ENCODE results near the gene ADAP1.
A peak's percentile ranks its signal among the peaks of the same experiment; 100 is the strongest.

The ADAP1 gene

DNA sequence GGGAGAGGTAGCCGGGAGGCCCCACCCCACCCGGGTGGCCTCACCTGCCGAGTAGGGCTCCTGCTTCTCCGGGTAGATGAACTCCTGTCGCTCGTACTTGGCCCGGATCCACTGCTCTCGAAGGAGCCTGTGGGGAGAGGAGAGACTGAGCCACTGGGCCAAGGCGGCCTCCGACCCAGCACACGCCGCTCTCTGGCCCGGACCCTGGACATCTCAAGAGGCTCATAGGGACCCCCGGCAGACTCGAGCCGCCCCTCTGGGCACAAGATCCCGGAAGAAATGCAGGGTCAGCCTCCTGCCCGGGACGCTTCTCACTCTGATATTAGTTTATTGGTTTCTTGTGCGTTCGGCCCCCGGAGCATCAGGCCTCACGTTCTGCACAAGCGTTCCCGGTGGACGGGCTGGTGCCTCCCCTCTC is 34.5 kb downstream of the ADAP1 start:
- peak; percentile 7 for DNase-seq

DNA sequence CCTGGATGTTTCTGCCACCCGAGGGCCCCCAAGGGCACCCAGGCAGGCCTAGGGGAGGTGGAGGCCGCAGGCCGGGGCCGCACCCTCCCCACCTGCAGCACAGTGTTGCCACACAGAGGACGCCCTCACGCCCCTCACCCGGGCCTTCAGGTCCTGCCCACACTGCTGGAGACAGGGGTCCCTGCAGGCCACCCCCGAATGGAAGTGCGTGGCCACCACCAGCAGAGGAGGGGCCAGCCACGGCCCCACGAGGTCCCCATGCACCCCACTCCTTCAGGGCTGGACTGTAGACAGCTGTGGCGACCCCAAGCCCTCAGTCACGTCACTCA is 35.4 kb downstream of the ADAP1 start:
- DNase-seq: no peak

- DNase-seq: peak; percentile 10
Observed at GRCh38 chr7:918441-919113, 35.9 kb downstream of the ADAP1 start.

- DNase-seq: peak; percentile 2
Observed at GRCh38 chr7:918118-918425, 36.4 kb downstream of the ADAP1 start.

- no peak for DNase-seq
Observed at GRCh38 chr7:917255-918117, 37.0 kb downstream of the ADAP1 start.

DNA sequence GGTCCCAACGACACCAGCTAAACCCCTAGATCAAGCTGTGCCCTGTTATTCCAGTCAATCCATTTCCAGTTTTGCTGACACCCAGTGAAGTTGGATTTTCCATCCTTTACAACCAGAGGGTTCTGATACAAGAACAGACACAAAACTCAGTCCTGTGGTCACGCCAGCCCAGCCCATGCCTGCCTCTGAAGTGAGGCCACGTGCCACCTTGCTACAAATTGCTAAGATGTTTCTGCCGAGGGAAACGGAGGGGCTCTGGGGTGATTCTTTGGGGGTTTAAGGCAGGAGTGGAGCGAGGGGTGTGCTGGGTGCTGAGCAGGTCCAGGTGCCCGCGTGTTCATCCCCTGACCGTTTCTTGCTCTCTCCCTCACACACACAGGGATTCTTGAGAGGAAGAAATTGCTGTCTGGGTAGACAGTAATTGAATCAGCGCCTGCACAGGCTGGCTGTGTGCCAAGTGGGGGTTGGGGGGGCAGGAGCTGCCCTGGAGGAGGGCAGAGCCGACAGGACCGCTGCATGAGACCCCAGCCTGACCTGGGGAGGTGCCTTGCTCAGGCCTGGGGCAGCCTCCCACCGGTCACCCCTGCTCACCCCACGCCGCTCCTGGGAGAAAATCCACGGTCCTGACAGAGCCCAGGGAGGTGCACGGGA is 38.1 kb downstream of the ADAP1 start:
- DNase-seq: no peak

DNA sequence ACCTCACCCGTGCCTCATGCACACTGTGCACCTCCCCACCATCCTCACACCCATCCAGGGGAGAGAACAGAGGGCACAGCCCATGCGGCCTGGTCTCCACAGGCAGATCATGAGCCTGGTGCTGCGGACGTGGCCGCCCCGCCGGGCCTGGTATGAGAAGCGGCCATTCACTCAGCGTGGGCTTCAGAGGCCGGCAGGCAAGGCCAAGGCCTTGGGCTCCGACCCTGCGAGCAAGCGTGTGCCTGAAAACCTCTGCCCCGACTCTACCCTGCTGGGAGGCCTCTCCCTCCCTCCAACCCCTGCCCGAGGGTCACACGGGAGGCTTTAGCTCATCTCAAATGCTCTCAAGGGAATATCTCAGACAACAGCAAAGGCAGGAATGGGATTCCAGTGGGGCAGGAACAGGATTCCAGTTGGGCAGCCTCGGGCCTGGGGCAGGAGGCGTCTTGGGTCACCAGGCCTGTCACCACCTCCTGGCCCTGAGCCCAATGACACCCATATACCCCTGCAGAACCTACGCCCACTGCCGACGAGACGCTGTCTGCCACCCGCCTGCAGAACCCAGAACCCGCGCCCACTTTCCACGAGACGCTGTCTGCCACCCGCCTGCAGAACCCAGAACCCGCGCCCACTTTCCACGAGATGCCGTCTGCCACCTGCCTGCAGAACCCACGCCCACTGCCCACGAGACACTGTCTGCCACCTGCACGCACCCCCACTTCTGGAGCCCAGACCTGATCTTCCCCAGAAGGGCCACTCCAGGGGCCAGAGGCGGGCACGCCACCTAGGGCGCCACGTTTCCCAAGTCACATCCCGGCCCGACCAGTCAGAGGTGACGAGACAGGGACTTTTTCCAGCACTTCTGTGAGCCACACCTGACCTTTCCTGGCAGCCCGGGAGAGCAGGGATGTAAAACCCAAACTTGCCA is 38.9 kb downstream of the ADAP1 start:
- DNase-seq: no peak

GRCh38 chr7:914521-915194 is 39.8 kb downstream of the ADAP1 start:
- DNase-seq: no peak

GRCh38 chr7:913736-914520 is 40.6 kb downstream of the ADAP1 start:
- no peak for DNase-seq

DNA sequence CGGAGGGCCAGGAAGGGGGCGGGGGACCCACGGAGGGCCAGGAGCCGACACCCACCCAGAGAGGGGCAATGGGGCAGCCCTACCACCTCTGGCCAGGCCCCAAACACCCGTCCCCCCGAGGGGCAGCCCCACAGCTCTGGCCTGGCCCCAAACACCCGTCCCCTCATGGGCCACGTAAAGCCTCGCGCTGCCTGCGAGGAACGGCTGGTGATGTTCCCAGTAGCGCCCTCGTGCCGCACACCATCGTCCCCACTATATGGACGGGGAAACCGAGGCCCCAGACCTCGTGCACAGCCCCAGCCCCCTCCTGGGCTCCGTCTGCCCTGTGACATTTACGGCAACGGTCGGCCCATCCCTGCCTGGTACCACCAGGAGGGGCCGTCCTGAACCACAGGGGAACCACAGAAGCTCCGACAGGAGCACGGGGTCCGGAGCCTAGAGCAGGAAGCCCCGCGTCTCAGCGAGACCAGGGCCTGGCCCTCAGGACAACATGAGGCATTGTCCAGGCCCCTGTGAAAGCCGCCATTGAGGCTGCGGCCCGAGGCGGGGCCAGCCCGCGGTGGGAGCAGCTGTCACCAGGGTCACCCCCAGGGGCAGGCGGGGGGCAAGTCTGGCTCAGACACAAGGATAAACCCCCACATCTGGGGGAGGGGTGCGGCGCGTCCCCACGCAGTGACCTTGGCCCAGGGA is 42.5 kb downstream of the ADAP1 start:
- DNase-seq: no peak

GRCh38 chr7:910931-911431 is 43.5 kb downstream of the ADAP1 start:
- no peak for DNase-seq

DNA sequence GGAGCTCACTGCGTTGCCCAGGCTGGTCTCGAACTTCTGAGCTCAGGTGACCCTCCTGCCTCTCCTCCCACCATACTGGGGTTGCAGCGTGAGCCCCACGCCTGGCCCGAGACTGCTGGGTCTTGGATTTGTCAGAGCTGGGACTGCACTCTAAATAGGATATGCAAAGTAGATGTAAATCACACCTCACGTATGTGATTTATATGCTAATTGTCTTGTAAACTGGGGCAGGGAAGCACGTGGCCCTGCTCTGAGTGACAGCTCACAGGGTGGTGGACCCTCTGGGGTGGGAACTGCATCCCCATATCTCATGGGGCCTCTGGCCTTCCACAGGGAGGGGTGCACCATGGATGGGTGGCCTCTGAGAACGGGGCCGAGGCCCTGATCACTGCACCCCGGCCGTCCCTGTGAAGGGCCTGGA is 44.0 kb downstream of the ADAP1 start:
- DNase-seq: no peak

DNA sequence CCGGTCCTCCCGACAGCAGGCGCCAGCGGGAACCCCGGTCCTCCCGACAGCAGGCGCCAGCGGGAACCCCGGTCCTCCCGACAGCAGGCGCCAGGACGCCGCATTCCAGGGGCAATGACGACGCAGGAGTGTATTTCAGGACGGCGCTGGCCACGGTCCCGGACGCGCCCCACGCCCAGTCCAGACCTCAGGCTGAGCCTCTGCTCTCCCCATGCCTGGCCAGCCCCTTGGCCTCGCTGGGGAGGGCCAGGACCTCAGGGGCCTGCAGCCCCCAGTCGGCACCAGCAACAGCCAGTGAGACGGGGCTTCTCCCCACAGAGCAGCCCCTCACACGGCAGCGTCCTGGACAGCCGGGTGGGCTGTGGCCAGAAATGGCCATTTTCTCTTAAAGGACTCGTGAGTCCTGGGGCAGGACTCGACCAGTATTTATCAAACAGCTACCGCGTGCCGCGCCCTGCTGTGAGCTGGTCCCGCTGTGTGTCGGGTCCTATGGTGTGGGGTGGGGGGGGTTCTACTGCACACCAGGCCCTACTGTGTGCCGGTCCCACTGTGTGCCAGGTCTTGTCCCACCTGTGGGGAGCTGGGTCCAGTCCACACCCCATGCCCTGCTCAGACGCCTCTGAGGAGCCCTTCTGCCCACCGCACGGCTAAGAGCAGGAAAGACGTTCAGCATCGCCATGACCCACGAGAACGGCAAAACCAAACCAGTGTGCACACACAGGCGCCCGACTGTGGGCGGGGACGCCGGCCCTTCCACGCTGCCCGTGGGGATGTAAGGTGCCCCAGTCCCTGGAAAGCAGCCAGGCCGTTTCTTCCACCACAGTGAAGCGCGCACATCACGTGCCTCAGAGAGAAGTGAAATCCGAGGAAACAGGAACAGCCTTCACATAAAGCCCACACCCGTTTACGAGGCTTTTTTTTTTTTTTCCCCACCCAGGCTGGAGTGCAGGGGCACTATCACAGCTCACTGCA is 44.8 kb downstream of the ADAP1 start:
- DNase-seq: no peak

DNA sequence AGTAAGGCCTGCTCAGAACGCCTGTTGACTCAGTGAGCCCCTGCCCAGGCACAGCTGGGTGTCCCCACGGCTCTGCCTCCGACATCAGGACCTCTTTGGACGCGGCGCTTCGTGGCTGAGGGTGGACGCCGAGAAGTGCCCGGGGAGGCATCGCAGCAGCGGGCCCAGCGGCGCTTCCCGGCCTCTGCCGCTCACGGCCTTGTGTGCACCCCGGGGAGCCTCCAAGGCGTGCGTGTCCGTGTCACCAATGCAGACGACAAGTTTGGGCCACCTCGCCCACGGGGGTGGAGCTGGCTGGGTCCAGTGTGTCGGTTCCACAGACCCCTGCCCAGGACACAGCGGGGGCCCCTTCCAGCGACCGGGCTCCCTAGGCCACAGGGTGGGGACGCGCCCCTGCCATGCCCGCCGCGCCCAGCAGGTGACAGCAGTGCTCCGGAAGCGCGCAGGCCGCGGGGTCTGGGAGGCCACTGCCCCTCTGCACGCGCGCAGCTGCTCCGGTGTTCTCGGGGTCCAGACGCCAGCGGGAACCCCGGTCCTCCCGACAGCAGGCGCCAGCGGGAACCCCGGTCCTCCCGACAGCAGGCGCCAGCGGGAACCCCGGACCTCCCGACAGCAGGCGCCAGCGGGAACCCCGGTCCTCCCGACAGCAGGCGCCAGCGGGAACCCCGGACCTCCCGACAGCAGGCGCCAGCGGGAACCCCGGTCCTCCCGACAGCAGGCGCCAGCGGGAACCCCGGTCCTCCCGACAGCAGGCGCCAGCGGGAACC is 45.7 kb downstream of the ADAP1 start:
- peak; percentile 73 for DNase-seq

DNA sequence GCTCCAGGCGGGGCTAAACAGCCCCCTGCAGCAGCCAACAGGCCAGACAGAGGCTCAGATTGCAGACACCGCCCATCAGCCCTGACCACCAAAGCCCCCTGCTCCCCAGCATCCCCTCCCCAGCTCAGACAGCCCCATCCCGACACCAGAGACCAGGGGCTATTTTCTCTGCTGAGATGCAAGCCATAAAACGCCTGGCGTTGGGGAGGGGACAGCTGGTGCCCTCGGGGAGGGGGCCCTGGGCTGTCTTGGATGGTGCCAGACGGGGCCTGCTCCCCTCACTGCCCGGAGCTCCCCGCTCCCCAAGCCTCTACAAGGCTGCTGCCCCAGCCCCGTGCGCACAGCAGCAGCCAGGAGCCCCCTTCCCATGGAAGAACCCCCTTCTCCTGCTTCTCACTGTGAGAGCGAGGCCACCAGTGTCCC is 46.3 kb downstream of the ADAP1 start:
- no peak for DNase-seq

GRCh38 chr7:907158-907980 is 47.1 kb downstream of the ADAP1 start:
- no peak for DNase-seq

GRCh38 chr7:906776-907157 is 47.7 kb downstream of the ADAP1 start:
- no peak for DNase-seq

DNA sequence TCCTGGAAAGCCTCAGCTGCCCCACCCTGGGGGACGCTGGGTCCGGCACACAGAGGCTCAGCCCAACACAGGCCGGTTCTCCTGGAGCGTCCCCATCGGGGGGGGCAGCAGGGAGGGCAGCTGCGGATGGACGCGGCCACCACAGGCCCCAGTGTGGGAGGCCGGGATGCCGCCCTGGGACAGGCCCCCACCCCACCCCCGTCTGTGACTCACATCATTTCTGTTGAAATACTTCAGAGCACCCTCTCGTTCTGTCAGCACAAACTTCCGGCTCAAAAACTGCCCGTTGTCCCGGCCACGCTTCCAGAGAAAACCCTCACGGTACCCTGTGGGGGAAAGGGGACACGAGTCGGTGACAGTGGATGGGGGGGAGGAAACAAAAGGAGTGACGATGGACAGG is 49.6 kb downstream of the ADAP1 start:
- no peak for DNase-seq
